HUDEP-2 (cell line): ENCODE measurements around the gene CORO7.

Source experiments
- DNase-seq, 76 experiments: peaks; one replicate each; lab custom pipeline; 2025; ENCODE audit not compliant: unreplicated experiment in 76 of 76; lab: John Stamatoyannopoulos, UW

The CORO7 gene

DNA sequence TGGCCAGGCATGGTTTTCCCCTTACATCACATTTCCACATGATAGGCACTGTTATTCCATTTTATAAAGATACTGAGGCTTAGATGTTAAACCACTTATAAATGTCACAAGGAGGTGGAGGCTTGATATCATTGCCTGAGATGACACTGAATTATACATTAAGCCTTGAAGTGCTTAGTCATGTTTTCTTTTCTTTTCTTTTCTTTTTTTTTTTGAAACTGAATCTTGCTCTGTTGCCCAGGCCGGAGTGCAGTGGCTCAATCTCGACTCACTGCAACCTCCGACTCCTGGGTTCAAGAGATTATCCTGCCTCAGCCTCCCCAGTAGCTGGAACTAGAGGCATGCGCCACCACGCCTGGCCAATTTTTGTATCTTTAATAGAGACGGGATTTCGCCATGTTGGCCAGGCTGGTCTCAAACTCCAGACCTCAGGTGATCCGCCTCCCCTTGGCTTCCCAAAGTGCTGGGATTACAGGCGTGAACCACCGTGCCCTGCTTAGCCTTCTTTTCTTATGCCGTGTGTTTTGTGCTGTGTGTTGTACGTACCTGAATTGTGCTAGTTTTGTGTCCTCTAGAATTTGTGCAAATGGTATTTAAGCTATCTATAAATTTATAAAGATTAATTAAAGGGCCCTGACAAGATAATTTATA, 10.5 kb upstream of the CORO7 start:
- no peak for DNase-seq

DNA sequence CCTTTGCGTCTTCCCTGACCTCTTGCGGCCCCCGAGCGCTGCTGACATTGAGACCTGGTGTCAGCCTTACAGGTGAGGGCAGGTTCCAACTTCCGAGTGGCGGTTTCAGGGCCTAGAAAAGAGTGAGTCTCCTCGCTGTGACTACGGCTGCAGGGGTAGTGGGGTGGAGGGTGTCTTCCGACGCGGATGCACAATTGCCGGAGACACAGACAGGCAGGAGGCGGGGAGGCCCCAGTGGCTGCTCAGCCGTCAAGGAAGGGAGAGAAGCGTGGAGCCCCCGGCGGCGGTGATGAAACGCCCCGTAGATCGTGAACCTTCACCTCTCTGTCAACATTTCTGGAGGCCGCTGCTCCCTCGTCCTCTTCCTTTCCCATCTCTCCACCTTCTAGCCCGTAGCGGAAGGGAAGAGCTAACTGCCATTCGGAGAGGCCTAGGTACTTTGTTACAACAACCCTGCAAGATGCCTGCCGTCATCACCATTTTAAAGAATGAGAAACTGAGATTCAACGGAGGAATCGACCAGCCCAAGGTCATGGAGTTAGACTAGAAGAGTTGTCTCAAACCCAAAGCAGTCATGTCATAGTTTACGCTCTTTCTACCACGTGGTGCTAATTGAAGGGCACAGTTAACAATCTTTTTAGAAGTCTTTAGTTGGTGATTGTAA, 9.8 kb upstream of the CORO7 start:
- peak in 8 of 76 experiments; percentile 5 to 73 (median 37) for DNase-seq

DNA sequence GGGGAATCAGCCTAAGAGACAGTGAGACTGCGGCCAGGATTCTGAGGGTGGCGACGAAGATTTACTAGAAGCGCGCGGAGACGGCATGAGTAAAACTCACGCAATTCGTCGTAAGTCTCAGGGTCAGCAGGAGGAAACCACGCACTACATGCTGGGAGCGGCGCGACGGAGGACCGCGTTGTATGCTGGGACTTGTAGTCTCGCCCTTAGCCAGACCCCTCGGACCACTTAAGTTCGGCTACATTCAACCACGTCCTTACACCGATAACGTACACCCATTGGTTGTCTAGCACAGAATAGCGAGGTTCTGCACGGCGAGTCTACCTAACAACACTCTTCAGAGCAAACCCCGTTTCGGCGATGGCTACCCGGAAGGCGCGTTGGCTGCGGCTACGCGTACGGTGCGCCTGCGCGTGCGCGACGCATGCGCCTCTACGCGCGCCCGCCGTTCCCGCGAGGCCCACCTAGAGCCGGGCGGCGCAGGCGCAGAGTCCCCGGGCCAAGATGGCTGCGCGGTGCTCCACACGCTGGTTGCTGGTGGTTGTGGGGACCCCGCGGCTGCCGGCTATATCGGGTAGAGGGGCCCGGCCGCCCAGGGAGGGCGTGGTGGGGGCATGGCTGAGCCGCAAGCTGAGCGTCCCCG, 9.1 kb upstream of the CORO7 start, which contains the start of gene DNAJA3:
Gene DNAJA3, plus strand, starts transcription at position 491 of the 643 bp plus-strand sequence. Its CDS starts 14 bp downstream, at position 505.
- peak; percentile 19 to 96 (median 84) for DNase-seq

DNA sequence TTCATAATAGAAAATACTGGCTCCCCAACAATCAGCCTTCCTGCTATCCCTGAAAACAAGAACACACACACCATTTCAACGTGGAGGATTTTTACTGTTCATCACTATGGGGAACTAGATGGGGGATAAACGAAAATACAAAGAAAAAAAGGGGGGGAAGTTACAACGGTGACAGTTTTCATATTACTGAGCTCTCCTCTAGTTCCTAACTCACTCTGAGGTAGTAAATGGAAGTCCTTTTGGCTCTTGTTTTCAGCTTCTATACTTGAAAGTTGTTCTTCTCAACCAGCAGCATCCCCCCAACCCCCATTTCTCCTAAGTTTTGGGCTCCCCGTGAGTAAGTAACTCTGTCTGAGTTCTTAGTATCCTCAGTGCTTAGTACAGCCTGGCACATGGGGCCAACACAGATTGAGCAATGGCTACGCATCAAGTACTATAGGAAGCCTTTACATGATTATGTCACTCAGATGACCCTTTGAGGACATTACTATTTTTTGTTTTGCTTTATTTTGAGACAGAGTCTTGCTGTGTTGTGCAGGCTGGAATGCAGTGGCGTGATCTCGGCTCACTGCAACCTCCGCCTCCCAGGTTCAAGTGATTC, 4.2 kb upstream of the CORO7 start:
- no peak for DNase-seq

DNA sequence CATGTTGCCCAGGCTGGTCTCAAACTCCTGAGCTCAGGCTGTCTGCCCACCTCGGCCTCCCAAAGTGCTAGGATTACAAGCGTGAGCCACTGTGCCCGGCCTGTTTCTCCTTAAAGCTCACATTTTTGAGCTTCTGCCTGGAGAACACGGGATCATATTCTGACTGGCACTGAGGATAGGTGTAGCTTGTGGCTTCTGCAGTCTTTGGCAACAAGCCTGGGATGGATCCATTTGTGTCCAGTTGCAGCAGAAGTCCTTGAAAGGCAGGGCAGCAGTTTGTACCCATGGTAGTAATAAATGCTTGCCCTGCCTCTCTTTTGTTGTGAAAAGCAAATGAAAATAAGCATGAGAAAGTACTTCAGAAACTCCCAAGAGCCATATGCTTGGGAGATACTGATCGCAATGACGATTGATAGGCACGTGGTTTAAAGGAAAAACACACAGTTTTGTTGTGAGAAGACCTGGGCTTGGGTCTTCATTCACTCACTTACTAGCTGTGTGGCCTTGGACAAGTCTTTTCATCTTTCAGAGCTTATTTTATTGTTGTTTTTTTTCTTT, 3.1 kb upstream of the CORO7 start:
- no peak for DNase-seq

DNA sequence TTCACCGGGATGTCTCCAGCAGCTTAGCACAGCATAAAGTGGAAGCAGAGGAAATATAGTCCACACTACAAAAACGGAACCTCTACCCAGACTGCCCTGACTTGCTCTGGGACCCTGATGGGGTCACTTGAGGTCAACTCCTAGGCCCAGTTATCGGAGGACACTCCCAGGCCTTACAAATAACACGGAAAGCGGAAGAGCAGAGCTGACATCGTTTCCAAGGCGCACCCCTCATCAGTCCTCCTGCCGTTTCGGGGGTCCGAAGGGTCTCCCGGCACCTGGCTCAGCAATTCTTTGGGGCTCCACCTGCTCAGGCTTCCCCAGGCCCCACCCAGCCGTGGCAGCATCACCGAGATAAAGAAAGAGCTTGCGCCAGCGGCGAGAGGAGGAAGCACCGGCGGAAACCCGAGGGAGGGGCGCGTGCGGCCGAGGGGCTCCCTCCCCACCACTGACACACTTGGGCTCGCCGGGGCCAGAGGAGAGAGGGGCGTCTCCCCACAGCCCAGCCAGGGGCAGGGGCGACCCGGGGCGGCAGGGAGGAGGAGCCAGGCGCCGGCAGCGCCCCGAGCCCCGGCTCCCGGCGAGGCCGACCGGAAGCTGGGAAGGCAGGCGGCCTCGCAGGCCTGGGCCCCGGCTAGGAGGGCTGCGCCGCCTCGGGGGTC, 727 bp downstream of the CORO7 start:
- DNase-seq = peak in 46 of 76 experiments; percentile 3 to 59 (median 31)

DNA sequence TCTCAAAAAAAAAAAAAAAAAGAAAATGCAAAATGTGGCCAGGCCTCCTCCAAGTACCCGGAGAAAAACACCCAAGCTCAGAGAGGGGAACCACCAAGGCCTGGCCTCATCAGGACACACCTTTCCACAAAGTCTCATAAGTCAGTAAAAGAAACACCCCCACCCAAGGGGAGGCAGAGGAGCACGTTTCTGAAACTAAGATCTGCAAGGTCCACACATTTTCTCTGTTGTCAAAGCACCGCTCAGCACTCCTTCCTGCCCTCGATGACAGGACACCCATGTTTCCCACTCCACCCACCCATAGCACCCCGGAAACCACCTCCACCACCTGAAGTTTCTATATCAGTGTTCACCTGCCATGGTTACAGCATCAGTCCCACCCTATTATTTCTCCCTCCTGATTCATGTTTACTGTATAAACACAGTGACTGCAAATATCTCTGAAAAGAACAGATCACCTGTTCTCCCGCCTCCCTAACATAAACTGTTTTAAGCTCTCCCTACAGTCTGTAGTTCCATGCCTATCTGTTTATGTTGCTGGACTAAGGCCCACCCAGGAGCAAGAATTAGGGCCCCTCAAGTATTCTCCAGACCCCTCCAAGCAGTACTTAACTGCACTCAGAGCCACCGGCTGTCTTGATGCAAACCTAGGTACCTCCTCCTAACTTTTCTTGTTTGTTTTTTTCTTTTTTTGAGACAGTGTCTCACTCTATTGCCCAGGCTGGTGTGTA, 2.0 kb downstream of the CORO7 start:
- DNase-seq = peak in 1 of 76 experiments; percentile 14

DNA sequence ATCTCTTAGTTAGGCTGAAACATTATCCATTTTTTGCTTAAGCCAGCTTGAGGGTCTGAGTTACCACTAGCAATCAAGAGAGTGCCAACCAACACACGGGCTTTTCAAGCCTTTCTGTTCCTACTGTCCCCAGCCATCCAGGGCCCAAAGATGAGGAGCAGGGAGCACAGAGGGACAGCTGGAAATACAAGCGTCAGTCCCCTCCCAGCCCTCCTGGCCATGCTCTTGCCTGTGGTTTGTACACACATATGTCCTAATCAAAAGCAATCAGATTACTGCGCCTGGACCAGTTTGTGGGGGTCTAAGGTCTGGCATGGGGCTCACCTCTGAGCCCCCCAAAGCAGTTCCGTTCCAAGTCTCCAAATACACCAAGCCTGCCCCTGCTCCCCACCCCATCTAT, 3.5 kb downstream of the CORO7 start:
- DNase-seq = no peak

DNA sequence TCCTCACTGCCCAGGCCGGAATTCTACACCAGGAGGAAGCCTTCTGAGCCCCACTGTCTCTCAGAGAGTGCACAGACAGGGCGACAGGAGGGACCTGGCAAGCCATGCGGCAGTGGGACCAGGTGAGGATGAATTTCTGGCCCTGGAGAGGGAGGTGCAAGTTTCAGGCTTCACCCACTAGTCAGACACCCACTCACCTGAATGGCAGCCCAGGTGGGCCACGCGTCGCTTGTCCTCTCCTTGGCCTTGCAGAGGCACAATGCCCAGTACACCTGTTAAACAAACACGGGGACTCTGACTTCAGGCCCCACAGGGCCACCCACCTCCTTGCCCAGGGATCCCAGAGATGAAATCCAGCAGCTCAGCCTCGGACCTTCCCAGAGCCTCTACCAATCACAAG, 4.2 kb downstream of the CORO7 start:
- DNase-seq = no peak

DNA sequence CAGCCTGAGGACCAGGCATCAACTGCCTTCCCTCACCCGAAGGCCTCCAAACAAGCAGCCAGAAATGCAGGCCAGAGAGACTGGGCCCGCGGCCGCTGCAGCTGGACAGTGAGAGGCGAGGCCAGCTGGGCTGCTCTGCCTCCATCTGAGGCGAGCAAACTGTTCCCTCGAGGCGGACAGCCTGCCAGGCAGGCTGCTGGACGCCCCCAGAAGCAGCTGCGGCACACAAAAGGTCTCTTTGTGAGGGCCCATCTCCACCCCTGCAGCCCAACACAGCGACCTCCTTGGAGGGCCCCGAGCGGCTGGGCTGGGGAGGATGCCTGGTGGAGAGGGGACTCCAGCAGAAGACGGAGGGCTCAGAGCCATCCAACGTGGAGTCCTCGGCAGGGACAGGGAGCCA, 4.7 kb downstream of the CORO7 start:
- DNase-seq = no peak

DNA sequence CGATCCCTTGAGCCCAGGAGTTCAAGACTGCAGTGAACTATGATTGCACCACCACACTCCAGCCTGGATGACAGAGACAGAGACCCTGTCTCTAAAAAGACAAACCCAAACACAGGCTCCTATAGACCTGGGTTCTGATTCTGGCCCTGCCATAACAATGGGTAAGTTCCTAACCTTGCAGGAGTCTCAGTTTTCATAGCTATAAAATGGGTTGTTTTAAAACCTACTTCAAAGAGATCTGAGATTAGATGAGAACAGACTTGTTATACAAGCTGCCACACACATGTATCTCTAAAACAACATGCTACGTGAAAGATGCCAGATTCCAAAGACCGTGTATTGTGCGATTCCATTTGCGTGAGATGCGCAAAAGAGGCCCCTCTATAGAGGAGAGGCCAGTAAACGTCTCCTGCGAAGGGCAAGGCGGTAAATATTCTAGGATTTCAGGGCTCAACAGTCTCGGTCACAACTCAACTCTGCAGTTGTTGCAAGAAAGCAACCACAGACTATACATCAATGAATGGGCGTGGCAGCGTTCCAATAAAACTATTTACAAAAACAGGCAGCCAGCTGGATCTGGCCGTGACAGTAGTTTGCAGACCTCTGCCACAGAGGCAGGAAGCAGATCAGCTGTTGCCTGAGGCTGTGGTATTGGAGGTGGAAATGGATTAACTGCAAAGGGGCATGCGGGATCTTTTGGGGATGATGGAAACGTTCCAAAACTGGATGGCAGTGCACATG, 5.9 kb downstream of the CORO7 start:
- DNase-seq = no peak

DNA sequence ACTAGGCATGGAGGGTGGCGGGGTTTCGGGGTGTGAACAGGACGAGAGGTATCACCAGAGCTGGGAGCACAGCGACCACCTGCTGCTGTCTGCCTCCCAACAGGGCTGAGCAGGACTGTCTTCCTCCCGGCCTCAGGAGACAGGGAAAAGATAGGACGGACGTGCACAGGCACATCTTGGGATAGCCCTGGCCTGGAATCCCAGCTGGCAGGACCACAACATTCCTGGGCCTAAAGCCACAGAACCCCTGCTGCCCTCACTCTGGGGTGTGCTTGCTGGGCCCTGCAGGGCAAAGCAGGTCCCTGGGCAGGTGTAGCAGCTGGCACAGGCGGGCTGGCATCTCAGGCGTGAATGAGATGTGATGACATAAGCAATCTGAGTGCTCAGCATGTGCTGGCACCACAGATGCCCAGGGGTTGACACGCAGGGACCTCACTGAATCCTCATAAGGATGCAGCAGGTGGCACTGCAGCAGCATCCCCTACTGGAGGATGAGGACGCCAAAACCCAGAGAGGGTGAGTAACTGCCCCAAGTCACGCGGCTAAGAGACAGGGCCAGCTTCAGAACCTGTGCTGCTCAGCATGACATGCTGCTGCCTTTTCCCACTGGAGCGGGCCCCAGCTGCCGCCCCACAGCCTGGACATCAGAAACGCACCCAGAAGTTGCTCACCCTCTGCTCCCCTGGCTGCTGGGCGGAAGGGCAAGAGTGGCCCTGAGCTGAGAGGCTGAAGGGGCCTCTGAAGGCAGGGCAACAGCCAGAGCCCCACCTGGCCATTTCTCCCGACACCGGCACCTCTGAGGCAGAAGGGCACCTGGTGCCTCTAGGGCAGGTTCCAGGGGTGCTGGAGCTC, 7.1 kb downstream of the CORO7 start:
- DNase-seq = no peak

DNA sequence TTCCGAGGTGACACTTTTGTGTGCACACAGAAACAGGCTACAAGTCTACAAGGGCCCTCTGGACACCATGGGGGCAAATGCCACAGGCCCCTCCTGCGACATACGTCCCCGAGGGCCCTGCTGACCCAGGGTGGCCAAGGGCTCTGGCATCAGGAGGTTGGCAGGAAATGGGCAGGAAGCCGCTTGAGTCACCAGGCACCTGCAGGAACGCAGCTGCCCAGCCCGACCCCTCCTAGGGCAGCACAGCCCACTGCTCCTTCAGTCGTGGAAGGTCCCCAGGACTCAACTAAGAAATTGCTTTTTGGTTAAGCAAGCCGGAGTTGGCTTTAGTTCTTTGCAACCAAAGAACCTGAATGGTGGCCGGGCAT, 8.1 kb downstream of the CORO7 start:
- no peak for DNase-seq

DNA sequence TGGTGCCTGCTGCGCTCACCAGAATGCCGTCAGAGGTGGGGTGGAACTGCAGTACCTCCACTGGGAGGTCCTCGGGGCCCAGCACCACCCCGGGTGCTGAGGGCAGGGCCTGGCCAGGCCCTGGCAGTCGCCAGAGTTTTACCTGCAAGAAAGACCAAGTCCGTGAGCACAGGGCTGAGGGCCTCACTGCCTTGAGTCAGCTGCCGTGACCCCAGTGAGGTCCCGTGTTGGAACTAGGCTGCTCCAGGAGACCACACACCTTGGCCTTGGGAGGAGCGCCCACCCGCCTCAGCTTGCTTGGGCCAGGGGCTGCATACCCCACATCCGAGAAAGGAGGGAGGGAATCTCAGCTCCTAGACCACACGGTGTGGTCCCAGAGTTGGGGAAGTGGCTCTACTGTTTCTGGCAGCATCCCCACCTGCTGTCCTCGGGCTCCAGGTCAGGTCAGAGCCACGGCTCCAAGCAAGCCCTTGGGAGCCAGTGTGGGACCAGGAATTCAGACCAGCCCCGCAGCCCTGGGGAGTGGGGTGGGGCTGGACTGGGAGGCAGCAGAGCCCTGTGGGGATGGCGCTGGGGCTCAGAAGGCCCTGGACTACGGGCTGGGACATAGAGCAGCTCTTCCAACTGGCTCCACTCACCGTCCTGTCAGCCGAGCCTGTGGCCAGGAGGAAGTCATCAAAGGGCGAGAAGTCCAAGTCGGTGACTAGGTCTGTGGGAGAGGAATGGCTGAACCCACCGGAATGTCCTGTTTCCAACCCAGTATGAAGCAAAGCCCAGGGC, 8.7 kb downstream of the CORO7 start:
- DNase-seq = no peak

DNA sequence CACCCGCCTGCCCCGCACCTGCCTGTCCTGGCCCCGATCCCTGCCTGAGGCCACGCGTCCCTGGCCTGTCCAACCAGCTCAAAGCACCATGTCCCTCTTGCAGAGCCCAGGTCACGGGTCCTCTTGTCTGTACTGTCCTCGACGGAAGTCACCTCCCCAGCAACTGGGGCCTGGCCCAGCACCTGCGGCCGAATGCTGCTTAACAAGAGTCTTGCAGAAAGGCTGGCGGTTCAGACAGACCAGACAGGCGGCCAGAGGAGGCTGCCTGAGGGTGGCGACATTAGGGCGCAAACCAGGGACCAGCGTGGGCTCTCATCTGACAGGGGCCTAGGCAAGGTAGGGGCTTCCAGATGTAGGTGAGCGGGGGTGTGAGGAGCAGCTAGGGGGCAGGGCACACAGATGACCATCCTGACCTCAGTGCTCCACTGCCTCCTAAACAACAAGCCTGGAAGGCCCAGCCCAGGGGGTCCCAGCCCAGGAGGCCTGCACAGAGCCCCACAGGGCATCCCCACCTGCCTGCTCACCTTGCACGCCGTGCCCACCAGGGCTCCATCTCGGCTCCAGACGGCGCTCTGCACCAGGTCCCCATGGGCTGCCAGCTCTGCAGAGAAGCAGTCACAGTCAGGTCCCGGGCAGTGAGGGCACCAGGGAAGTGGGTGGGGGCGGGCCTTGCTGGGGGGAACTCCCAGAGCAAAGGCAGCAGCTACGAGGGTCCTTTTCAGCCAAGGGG, 11.3 kb downstream of the CORO7 start:
- DNase-seq = no peak

DNA sequence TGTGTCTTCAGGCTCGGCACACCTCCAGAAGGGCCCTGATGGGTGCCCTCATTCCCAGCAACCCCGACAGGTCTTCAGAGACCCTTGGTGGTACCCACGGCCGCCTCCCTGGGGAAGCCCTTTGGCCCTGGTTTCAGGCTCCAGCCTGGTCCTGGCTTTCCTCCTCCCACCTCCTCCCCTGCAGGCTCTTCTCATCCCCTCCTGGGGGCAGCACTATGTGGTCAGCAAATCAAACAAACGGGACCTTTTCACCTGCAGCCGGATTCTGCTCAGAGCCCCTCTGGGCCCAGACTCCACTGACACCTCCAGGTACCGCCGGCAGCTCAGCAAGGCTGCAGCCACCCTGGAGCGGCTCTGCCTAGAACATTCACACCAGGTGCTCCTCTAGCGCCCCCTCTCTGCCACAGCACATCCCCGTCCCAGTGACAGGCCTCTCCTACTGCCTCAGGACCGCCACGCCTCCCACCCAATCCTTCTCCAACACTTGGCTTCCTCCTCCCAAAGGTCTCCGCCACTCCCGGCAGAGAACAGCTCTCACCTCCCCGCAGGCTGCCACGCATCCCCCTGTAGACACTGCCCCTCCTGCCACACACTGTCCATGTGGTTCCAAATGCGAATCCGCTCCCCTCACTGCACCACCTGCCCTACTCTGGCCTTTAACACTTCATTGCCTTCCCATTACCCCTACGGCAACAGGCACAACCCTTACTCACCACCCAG, 12.0 kb downstream of the CORO7 start:
- DNase-seq = peak in 47 of 76 experiments; percentile 6 to 65 (median 32)
